NCI-H1105 treated with DMSO at 0.1 percent for 48 hours (cell line): Measurements from ENCODE around the gene FAM120B.

ENCODE experiments used
- DNase-seq: peaks from one replicate; lab custom pipeline; 2025; lab: John Stamatoyannopoulos, UW

The FAM120B gene

DNA sequence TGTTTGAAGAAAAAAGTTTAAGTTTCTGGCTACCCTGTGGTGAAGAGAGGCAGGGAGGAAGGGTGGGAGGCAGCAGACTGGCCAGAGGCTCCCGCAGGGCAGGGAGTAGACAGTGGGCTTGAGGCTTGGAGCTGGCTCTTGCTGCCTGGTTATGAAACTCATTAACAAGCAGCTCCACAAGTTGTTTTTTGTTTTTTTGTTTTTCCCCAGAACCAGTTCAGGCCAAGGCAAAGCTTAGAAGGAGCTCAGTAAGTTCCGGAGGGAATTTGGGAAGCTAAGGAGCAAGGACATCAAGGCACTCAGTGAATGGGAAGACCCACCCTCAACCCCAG is 19.7 kb upstream of the FAM120B start:
- no peak for DNase-seq

- no peak for DNase-seq
Observed at GRCh38 chr6:170287371-170287876, 19.1 kb upstream of the FAM120B start.

GRCh38 chr6:170288091-170288631 is 18.4 kb upstream of the FAM120B start:
- DNase-seq = no peak

DNA sequence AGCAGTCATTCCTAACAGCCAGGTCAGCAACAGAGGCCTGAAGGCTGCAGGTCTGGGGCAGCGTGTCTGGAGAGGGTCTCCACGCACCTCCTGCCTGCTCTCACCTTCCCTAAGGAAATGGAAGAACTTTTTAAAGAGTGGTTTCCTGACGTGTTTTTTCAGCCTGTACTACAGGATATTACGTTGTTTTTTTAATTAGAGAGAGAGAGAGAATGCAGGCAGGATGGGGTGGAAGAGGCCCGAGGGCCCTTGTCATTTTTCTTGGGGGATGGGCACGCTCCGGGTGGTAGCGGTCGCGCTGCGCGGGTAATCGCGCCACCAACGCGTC is 17.7 kb upstream of the FAM120B start:
- peak; percentile 30 for DNase-seq

DNA sequence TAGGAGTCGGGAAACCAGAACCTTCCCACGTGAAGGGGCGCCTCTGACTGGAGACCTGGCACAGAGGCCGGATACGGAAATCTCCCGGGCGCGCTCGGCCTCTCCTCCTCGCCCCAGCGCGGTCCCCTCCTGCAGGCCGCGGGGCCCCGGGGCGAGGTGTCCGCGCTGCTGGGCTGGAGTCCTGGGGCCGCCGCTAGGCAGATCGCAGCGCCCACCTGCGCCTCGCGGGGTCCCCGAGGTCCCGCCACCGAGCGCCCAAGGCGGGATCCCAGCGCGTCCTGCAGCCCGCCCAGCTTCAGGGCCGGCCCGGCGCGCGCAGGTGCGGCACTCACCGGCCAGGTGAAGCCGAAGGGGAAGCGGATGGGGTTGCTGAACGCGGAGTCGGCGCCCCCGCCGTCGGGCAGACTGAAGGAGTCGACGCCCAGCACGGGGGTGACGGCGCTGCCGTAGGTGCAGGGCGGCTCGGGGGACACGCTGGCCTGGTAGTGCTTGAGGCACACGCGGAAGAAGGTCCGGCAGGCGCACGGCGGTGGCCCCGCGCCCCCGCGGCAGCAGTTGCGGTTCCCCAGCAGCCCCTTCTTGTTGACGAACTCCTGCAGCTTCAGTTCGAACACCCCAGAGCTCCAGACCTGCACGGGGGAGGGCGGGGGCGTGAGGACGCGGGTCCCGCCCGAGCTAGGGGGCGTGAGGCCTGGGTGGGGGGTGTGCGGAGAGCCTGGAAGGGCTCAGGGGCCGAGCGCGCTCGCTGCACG is 17.2 kb upstream of the FAM120B start:
- DNase-seq = peak; percentile 37

GRCh38 chr6:170289951-170290295 is 16.6 kb upstream of the FAM120B start:
- no peak for DNase-seq

DNA sequence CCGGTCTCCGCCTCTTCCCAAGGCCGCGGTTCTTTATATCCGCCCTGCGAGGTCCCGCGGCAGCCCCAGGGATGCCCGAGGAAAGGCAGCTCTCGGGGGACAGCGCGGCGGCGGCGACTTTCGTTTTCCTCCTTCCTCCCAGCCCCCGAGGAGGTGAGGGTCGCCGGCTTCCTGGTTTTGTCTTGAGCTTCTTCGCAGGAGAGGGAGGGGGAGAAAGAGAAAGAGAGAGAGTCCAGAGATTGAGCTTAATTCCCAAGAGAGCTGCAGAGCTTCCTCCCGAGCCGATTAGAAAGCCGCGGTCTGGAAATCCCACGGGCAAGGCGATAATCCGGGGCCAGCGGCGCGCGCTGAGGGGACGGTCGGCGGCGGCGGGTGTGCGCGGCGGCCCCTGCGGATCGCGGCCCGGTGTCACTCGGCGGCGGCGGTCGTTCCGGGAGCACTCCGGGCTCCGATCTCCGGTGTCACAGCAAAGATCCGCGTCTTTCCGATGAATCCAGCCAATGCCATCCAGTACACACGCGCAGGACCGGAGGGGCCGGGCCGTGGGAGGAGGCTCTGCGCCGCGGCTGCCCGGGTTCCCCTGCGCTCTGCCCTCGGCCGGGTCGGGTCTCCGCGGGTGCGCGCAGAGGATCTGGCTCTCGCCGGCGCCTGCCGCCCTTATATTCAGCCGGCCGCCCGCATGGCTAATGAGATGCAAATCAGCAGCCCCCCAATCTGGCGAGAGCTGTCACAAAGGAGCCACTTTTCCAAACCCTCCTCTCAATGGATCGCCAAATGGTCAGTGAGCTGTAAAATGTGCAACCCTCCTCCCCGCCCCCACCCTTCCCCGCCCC is 16.0 kb upstream of the FAM120B start, which contains the start of gene DLL1:
Gene DLL1 (minus strand): TSS at position 783 of the 833 bp plus-strand sequence. CDS start 939 bp downstream, outside the sequence.
- DNase-seq = peak; percentile 93

- DNase-seq = peak; percentile 94
Observed at GRCh38 chr6:170291271-170292110, 15.1 kb upstream of the FAM120B start.

DNA sequence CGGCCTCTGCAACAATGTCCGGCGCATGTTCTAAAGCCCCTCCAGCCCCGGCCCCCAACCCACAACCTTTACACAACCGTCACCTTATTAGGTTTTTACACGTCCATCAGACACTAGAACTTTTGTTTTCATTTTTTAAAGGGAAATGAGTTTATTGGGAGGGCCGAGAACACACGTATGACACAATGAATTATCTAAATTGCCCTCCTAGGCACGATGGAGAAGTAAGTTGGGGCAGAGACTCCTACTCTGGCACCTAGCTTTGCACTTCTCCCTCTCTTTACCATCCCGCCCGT is 14.5 kb upstream of the FAM120B start:
- no peak for DNase-seq

GRCh38 chr6:170292407-170293158 is 14.0 kb upstream of the FAM120B start:
- peak; percentile 52 for DNase-seq

- no peak for DNase-seq
Observed at GRCh38 chr6:170293341-170294231, 13.0 kb upstream of the FAM120B start.

GRCh38 chr6:170294298-170294730 is 12.2 kb upstream of the FAM120B start:
- DNase-seq = no peak

DNA sequence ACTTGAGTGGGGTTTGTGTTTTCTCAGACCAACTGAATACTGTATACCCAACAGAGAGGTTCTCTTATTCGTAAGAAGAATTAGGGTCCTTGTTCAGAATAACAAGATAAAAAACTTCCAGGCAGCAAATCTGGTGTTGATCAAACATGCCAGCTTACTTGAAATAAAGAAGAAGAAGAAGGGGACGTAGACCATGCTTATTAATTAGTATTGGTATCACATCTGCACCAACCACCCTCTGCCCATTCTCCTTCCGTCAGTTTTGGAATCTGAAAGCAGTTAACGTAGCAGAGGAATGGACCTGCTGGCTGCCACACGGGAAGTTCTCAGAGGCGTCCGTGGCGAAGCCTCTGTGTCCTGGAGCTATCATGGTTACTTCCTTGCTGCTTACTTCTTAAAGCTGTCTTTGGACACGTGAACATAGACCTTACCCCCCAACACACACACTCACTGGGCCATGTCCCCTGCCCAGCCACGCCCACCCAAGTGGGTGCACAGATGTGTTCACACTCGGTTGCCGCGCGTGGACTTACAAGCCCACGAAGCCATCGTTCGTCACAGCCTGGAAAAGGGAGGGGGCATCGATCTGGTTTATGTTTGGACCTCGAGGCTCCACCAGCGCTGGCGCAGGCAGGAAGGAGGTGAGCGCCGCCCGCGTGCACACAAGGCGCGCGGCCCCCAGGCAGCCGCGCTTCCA is 11.6 kb upstream of the FAM120B start:
- peak; percentile 39 for DNase-seq

DNA sequence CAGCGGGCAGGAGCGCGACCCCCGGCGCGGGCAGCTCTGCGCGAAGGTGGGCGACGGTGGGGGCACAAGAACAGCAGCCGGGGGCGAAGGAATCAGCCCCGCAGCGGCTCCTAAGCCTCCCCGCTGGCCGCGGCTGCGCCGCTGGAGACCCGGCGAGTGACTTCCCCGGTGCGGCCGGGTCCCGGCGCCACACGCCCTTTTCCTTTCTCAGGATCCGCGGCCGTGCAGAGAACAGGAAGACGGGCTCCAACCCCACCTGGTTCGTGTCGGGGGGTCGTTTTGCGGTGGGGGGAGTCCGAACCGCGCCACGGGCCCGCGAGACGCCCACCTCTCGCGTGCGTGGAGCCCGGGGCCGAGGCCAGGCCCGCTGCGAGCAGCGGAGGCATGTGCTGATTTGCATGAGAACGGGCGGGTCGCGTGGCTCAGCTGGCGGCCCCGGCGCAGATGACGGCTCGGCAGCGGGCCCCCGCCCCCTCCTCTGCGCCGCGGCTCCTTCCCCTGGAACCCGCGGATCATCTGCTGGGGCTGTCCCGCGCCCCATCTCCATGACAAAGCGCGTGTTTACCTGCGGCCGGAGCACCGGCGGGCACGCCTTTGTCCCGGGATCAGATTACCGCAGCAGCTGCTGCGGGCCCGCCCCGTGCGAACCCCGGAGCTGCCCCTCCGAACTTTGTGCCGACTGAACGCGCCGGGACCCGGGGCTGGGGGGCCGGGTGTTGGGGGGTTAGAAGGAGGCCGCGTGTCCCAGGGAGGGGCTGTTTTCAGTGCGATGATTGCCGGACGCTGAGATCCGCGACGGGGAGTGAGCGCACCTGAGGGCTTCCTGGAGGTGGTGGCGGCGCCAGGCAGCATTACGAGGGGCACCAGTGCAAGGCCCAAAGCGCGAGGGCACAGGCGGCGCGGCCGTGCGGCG is 10.8 kb upstream of the FAM120B start:
- DNase-seq = peak; percentile 62

- DNase-seq = no peak
Observed at GRCh38 chr6:170296423-170296745, 10.2 kb upstream of the FAM120B start.

- DNase-seq = no peak
Observed at GRCh38 chr6:170296746-170297575, 9.6 kb upstream of the FAM120B start.

- DNase-seq = no peak
Observed at GRCh38 chr6:170297576-170298330, 8.8 kb upstream of the FAM120B start.
